ENCODE results near the gene FCER1G. TPM values are rescaled to one million over a fixed set of nuclear protein-coding genes. Genes with fewer than 3 reads are reported as not detected.
"Not testable (repeated sequence)": the region's sequence is repeated elsewhere in the genome, so short reads cannot be mapped to it uniquely, and the experiment has no call there.

The FCER1G gene
- total RNA-seq, 1 experiment from 2014 or later, result 0.77 TPM

- intact Hi-C loops (cut with micrococcal nuclease; ENCODE audit: unreplicated experiment) (no loop called here), in situ Hi-C loops (cut with HindIII; ENCODE audit: low pct_unique_long_range_greater_than_20kb, low sequenced_read_pairs) (no loop called here)
- ATAC-seq (no peak), DNase-seq (ENCODE audit: low read depth, low spot score) (no peak)
- TF ChIP-seq CTCF (IDR thresholded peaks at IDR 0.05) (no peak), REST (IDR thresholded peaks at IDR 0.05; ENCODE audit: insufficient read depth in 1 of 2, low read depth in 2 of 2, low read length in 1 of 2) (no peak), TCF7L2 (IDR thresholded peaks at IDR 0.05; ENCODE audit: low read depth, low read length) (no peak), SIN3A (IDR thresholded peaks at IDR 0.05; ENCODE audit: borderline replicate concordance, insufficient read depth, low read depth, low read length) (no peak), POLR2AphosphoS5 (IDR thresholded peaks at IDR 0.05; ENCODE audit: low read depth, low read length) (no peak)
- ChIA-PET CTCF (no interaction called here), POLR2A (no interaction called here)
- BruUV-seq (replicated peaks), result no TSS peak
- no peak overlapping the region for H3K27ac ChIP-seq (ENCODE audit: low read length)
- H3K4me3 ChIP-seq (ENCODE audit: low read depth in 2 of 2, low read length in 2 of 2), result no peak overlapping the region
- no peaks in the 10 kb centered on the region for H3K4me1 ChIP-seq (ENCODE audit: control insufficient read depth, insufficient read depth, low read length)
- H3K36me3 ChIP-seq (ENCODE audit: control insufficient read depth, insufficient read depth, low read length), result no peaks in the 10 kb centered on the region
- no peaks in the 10 kb centered on the region for H3K9me3 ChIP-seq (ENCODE audit: control insufficient read depth, insufficient read depth, low read depth, low read length)
- no peaks in the 10 kb centered on the region for H3K27me3 ChIP-seq (ENCODE audit: control insufficient read depth, insufficient read depth, low read length)
These were observed 36.5 kb downstream of the FCER1G start for GRCh38 chr1:161251579-161251978.

- intact Hi-C loops (cut with micrococcal nuclease; ENCODE audit: unreplicated experiment); CTCF ChIA-PET; BruUV-seq (replicated peaks); DNase-seq (ENCODE audit: low read depth, low spot score); H3K9me3 ChIP-seq (ENCODE audit: control insufficient read depth, insufficient read depth, low read depth, low read length); POLR2A ChIA-PET; H3K27ac ChIP-seq (ENCODE audit: low read length); H3K36me3 ChIP-seq (ENCODE audit: control insufficient read depth, insufficient read depth, low read length); H3K4me3 ChIP-seq (ENCODE audit: low read depth in 2 of 2, low read length in 2 of 2); in situ Hi-C loops (cut with HindIII; ENCODE audit: low pct_unique_long_range_greater_than_20kb, low sequenced_read_pairs); ATAC-seq; H3K4me1 ChIP-seq (ENCODE audit: control insufficient read depth, insufficient read depth, low read length): not testable (repeated sequence)
- peaks cover 11% of the 10 kb centered on the region for H3K27me3 ChIP-seq (ENCODE audit: control insufficient read depth, insufficient read depth, low read length)
These were observed 40.2 kb downstream of the FCER1G start for GRCh38 chr1:161255302-161255701.

GRCh38 chr1:161255955-161256520 is 40.9 kb downstream of the FCER1G start:
- H3K4me1 ChIP-seq (ENCODE audit: control insufficient read depth, insufficient read depth, low read length); POLR2A ChIA-PET; H3K4me3 ChIP-seq (ENCODE audit: low read depth in 2 of 2, low read length in 2 of 2); H3K9me3 ChIP-seq (ENCODE audit: control insufficient read depth, insufficient read depth, low read depth, low read length); intact Hi-C loops (cut with micrococcal nuclease; ENCODE audit: unreplicated experiment); BruUV-seq (replicated peaks); DNase-seq (ENCODE audit: low read depth, low spot score); in situ Hi-C loops (cut with HindIII; ENCODE audit: low pct_unique_long_range_greater_than_20kb, low sequenced_read_pairs); CTCF ChIA-PET; ATAC-seq; H3K36me3 ChIP-seq (ENCODE audit: control insufficient read depth, insufficient read depth, low read length); H3K27ac ChIP-seq (ENCODE audit: low read length): not testable (repeated sequence)
- peaks cover 18% of the 10 kb centered on the region for H3K27me3 ChIP-seq (ENCODE audit: control insufficient read depth, insufficient read depth, low read length)

GRCh38 chr1:161257109-161257508 is 42.0 kb downstream of the FCER1G start:
- H3K36me3 ChIP-seq (ENCODE audit: control insufficient read depth, insufficient read depth, low read length); H3K9me3 ChIP-seq (ENCODE audit: control insufficient read depth, insufficient read depth, low read depth, low read length); ATAC-seq; H3K4me1 ChIP-seq (ENCODE audit: control insufficient read depth, insufficient read depth, low read length); BruUV-seq (replicated peaks); H3K4me3 ChIP-seq (ENCODE audit: low read depth in 2 of 2, low read length in 2 of 2); POLR2A ChIA-PET; H3K27ac ChIP-seq (ENCODE audit: low read length); DNase-seq (ENCODE audit: low read depth, low spot score); in situ Hi-C loops (cut with HindIII; ENCODE audit: low pct_unique_long_range_greater_than_20kb, low sequenced_read_pairs); intact Hi-C loops (cut with micrococcal nuclease; ENCODE audit: unreplicated experiment): not testable (repeated sequence)
- peaks cover 22% of the 10 kb centered on the region for H3K27me3 ChIP-seq (ENCODE audit: control insufficient read depth, insufficient read depth, low read length)
- CTCF ChIA-PET, result interaction anchor here (0.5 kb wide), 1 partner anchor 33 kb away, joined by 3 read pairs; no protein-coding TSS in a partner anchor
